Kidney (tissue), 14 donors: ENCODE data around the gene LGALS1. TPM values are rescaled to one million over a fixed set of nuclear protein-coding genes. Genes with fewer than 3 reads are reported as not detected.
A peak's percentile ranks its signal among the peaks of the same experiment; 100 is the strongest.

Experiments
- DNase-seq, 5 donors: peaks; one replicate each; pipeline ENCODE4 v3.0.0-alpha.2; 2013 to 2020
- FAIRE-seq: peaks from 2 replicates; lab custom pipeline; 2012; peaks lifted over from hg19 to GRCh38; lab: Jason Lieb, UNC
- H3K27ac ChIP-seq, 2 donors: one replicate each; pipeline ENCODE4 v1.7.0; 2013; ENCODE audit warnings: low read depth in 2 of 2, low read length in 2 of 2, inconsistent platforms in 1 of 2
- H3K27me3 ChIP-seq: one replicate; pipeline ENCODE4 v1.7.1; 2013; ENCODE audit warnings: low read length, inconsistent platforms; ENCODE audit not compliant: control insufficient read depth, insufficient read depth
- H3K36me3 ChIP-seq, 3 donors: one replicate each; pipeline versions ENCODE4 v1.7.0 to v1.7.1; 2013; ENCODE audit warnings: low read length in 3 of 3, control low read depth in 1 of 3, inconsistent platforms in 1 of 3; ENCODE audit not compliant: insufficient read depth in 3 of 3, control insufficient read depth in 2 of 3
- H3K4me1 ChIP-seq, 3 donors: one replicate each; pipeline versions ENCODE4 v1.7.0 to v1.7.1; 2013; ENCODE audit warnings: low read length in 3 of 3, inconsistent platforms in 1 of 3, low read depth in 1 of 3; ENCODE audit not compliant: control insufficient read depth in 2 of 3, insufficient read depth in 2 of 3
- H3K4me3 ChIP-seq, 3 donors: one replicate each; pipeline versions ENCODE4 v1.7.0 to v1.8.1; 2013; ENCODE audit warnings: low read length in 3 of 3, control low read depth in 1 of 3, inconsistent platforms in 1 of 3
- H3K9ac ChIP-seq, 3 donors: one replicate each; pipeline versions ENCODE4 v1.7.0 to v1.7.1; 2013; ENCODE audit warnings: low read length in 3 of 3, control low read depth in 1 of 3, inconsistent platforms in 1 of 3
- H3K9me3 ChIP-seq, 3 donors: one replicate each; pipeline versions ENCODE4 v1.7.0 to v1.7.1; 2013; ENCODE audit warnings: low read length in 3 of 3, control low read depth in 1 of 3, inconsistent platforms in 1 of 3; ENCODE audit not compliant: control insufficient read depth in 2 of 3, insufficient read depth in 1 of 3
- intact Hi-C: fragments of 100-400 bp; cut with DNase I; formaldehyde crosslinking; loops from one replicate; pipeline ENCODE4 v1.11.1; 2022
- polyA plus RNA-seq: library from polyadenylated mRNA; stranded (reverse); fragments of 350-450 nt; fragmentation: Illumina TruSeq; extraction: RNeasy Lipid Tissue Mini Kit (QIAGEN cat#74804); gene quantifications from one replicate; pipeline ENCODE4 v1.2.3, GENCODE V29; 2014; ENCODE audit warnings: low read depth, low replicate concordance; ENCODE audit not compliant: insufficient read depth
- total RNA-seq: library from RNA; stranded (reverse); fragmentation: NEBNext Ultra II Directional; extraction: Animal tissue kit (Norgen Biotek cat#: 25700); gene quantifications from one replicate; pipeline ENCODE4 v1.2.1, GENCODE V29; 2021
- TF ChIP-seq, protein P1 (sequence below): IDR thresholded peaks from 3 replicates; pipeline ENCODE4 v1.5.1; 2012; ENCODE audit warnings: mild to moderate bottlenecking, moderate library complexity, borderline replicate concordance; ENCODE audit not compliant: insufficient read depth; ENCODE audit errors: extremely low read depth
- donor health status: control.
- donor health status: control.
- donor health status: control.
- donor health status: control.
- donor health status: control.
- donor health status: DM: yes; HTN: yes; CAD: no.
- donor health status: Normal renal cell carcinoma (clear cell type).

LGALS1 gene
- total and polyA plus RNA-seq, 2 donors from 2014 or later: 227 to 496 TPM

DNA sequence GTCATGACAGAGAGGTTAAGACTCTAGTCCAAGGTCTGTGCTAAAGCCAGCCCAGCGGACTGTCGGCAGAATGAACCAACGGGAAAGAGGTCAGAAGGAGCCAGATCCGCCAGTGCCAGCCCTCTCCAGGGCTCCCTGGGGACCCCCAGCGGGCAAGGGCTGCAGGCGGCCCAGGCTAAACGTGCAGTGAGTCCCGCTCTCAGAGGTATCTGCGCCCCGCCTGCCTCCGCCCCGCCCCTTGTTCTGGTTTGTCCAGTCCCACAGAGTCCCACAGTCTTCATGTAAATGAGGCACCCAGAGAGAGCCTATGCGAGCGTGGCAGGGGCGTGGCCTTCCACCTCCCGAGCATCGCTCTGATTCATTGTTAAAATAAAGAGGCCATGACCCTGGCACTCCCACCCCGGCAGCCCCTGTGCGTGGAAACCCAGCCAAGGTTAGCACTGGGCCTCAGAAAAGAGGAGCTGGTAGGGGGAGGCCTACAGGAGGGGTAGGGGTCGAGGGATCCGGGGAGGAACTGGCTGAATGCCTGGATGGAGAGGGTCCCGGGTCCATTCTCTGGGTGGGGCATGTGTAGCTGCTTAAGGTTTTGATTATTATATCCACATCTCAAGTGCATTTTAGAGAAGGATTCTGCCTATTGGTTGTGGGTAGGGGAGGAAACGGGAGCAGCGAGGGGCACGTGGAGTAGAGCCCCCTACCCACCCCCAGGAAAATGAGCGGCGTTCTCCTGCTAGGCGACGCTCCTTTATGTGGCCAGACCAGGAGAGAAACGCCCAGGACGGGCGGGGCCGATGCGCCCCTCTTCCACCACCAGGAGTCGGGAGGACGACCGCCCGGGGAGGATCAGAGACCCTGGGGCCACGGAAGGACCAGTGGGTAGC, 21.5 kb downstream of the LGALS1 start, which contains the start of gene TRIOBP:
Gene TRIOBP (plus strand): TSS at position 392 of the 881 bp plus-strand sequence. CDS start 4,318 bp downstream, outside the sequence.
- intact Hi-C loops: no loop called here
- Histone ChIP-seq H3K27ac (no peak within 1 kb of the TSS), H3K27me3 (no peaks in the 10 kb centered on the region), H3K4me3 (no peak within 1 kb of the TSS), H3K4me1 (peaks cover 0 to 2% (median 0%) of the 10 kb centered on the region in 3 donors), H3K9ac (no peak within 1 kb of the TSS), H3K9me3 (no peaks in the 10 kb centered on the region), H3K36me3 (peaks cover 0 to 7% (median 0%) of the 10 kb centered on the region in 3 donors)
- peak; percentile 81 for FAIRE-seq
- DNase-seq: peak; percentile 97 to 99 (median 98)
- TF ChIP-seq, protein P1, sequence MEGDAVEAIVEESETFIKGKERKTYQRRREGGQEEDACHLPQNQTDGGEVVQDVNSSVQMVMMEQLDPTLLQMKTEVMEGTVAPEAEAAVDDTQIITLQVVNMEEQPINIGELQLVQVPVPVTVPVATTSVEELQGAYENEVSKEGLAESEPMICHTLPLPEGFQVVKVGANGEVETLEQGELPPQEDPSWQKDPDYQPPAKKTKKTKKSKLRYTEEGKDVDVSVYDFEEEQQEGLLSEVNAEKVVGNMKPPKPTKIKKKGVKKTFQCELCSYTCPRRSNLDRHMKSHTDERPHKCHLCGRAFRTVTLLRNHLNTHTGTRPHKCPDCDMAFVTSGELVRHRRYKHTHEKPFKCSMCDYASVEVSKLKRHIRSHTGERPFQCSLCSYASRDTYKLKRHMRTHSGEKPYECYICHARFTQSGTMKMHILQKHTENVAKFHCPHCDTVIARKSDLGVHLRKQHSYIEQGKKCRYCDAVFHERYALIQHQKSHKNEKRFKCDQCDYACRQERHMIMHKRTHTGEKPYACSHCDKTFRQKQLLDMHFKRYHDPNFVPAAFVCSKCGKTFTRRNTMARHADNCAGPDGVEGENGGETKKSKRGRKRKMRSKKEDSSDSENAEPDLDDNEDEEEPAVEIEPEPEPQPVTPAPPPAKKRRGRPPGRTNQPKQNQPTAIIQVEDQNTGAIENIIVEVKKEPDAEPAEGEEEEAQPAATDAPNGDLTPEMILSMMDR: no peak

DNA sequence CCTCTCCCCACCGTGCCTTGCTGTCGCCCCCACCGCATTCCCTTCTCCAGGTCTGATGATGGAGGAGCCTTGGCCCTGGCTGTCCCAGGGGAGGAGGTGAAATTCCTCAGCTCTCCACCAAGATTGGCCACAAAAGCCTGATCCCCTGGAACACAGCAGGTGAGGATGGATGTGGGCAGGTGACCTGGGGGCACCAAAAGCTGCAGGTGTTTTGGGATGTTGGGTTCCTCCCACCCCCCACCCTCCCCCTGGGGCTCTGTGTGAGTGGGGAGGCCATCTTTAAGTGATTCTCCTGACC, 22.1 kb downstream of the LGALS1 start:
- H3K9me3 ChIP-seq: no peaks in the 10 kb centered on the region
- FAIRE-seq: no peak
- H3K4me3 ChIP-seq: no peak overlapping the region

DNA sequence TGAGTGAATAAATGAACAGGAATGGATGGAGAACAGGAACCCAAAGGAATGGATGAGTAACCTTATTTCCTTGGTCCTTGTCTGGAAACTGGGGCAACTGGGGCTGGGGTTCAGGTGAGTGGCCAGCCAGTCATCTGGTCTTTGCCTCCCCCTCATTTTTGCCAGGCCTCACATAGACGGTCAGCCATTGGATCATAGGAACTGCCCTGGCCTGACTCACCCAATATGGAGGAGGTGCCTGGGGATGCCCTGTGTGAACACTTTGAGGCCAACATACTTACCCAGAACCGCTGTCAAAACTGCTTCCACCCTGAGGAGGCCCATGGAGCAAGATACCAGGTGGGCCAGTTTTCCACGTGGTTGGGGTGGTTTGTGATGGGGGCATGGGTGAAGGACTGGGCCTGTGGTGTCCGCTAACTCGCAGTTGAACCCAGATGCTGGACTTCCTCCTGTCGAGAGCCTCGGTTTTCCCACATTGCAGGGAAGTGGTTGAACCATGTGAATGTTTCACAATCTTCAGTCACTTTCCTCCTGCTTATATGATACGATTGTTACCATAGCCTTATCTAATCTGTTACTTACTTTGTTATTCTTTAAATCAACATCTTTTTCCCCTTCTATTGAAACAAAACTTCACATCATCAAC, 25.8 kb downstream of the LGALS1 start:
- intact Hi-C loops: no loop called here
- no peak overlapping the region for H3K27ac ChIP-seq
- no peak for FAIRE-seq

More for the DNA sequence above, 22.1 kb downstream of the LGALS1 start:
- DNase-seq: no peak
- no peak overlapping the region for H3K27ac ChIP-seq
- intact Hi-C loops: no loop called here
- H3K36me3 ChIP-seq: peaks cover 0 to 7% (median 0%) of the 10 kb centered on the region in 3 donors
- no peaks in the 10 kb centered on the region for H3K27me3 ChIP-seq
- H3K4me1 ChIP-seq: peaks cover 0 to 2% (median 0%) of the 10 kb centered on the region in 3 donors
- H3K9ac ChIP-seq: no peak overlapping the region
- TF ChIP-seq, protein P1: no peak

More for the DNA sequence above, 25.8 kb downstream of the LGALS1 start:
- H3K27me3 ChIP-seq: no peaks in the 10 kb centered on the region
- DNase-seq: no peak
- H3K36me3 ChIP-seq: no peaks in the 10 kb centered on the region
- H3K9ac ChIP-seq: no peak overlapping the region
- H3K9me3 ChIP-seq: no peaks in the 10 kb centered on the region
- H3K4me3 ChIP-seq: no peak overlapping the region
- TF ChIP-seq, protein P1: no peak
- H3K4me1 ChIP-seq: no peaks in the 10 kb centered on the region
